ENCODE measurements around the gene SLC22A23.
A peak's percentile ranks its signal among the peaks of the same experiment; 100 is the strongest.

The SLC22A23 gene

GRCh38 chr6:3471711-3472110 lies 14.9 kb upstream of the SLC22A23 start:
- 96 to 98% methylated on average over 3 of the region's 3 CpGs for WGBS, 2 experiments
- H3K9me3 ChIP-seq (ENCODE audit: control insufficient read depth, low read length), result no peaks in the 10 kb centered on the region
- no peaks in the 10 kb centered on the region for H3K27me3 ChIP-seq (ENCODE audit: control insufficient read depth, insufficient read depth, low read length, poor library complexity, severe bottlenecking)
- no peak overlapping the region for H3K27ac ChIP-seq (ENCODE audit: insufficient read depth, low read depth, low read length, poor library complexity, severe bottlenecking)
- no peaks in the 10 kb centered on the region for H3K4me1 ChIP-seq (ENCODE audit: control insufficient read depth, insufficient read depth, low read length)
- no peak overlapping the region for H3K4me3 ChIP-seq (ENCODE audit: insufficient read depth, low read depth, low read length)
- H3K36me3 ChIP-seq (ENCODE audit: control insufficient read depth, insufficient read depth, low read length), result no peaks in the 10 kb centered on the region

- Histone ChIP-seq H3K4me3 (ENCODE audit: insufficient read depth, low read depth, low read length) (no peak overlapping the region), H3K4me1 (ENCODE audit: control insufficient read depth, insufficient read depth, low read length) (no peaks in the 10 kb centered on the region), H3K27ac (ENCODE audit: insufficient read depth, low read depth, low read length, poor library complexity, severe bottlenecking) (no peak overlapping the region), H3K36me3 (ENCODE audit: control insufficient read depth, insufficient read depth, low read length) (no peaks in the 10 kb centered on the region), H3K9me3 (ENCODE audit: control insufficient read depth, low read length) (no peaks in the 10 kb centered on the region), H3K27me3 (ENCODE audit: control insufficient read depth, insufficient read depth, low read length, poor library complexity, severe bottlenecking) (no peaks in the 10 kb centered on the region)
- 93 to 98% methylated on average over 5 of the region's 5 CpGs for WGBS, 2 experiments
These were observed 14.4 kb upstream of the SLC22A23 start for GRCh38 chr6:3471286-3471685.

GRCh38 chr6:3468585-3468984 lies 11.7 kb upstream of the SLC22A23 start:
- Histone ChIP-seq H3K4me1 (ENCODE audit: control insufficient read depth, insufficient read depth, low read length) (no peaks in the 10 kb centered on the region), H3K9me3 (ENCODE audit: control insufficient read depth, low read length) (no peaks in the 10 kb centered on the region), H3K27ac (ENCODE audit: insufficient read depth, low read depth, low read length, poor library complexity, severe bottlenecking) (no peak overlapping the region), H3K36me3 (ENCODE audit: control insufficient read depth, insufficient read depth, low read length) (no peaks in the 10 kb centered on the region), H3K27me3 (ENCODE audit: control insufficient read depth, insufficient read depth, low read length, poor library complexity, severe bottlenecking) (no peaks in the 10 kb centered on the region), H3K4me3 (ENCODE audit: insufficient read depth, low read depth, low read length) (no peak overlapping the region)
- WGBS, 2 experiments, result 94 to 95% methylated on average over 9 of the region's 9 CpGs

GRCh38 chr6:3467996-3468395 lies 11.1 kb upstream of the SLC22A23 start:
- Histone ChIP-seq H3K27ac (ENCODE audit: insufficient read depth, low read depth, low read length, poor library complexity, severe bottlenecking) (no peak overlapping the region), H3K9me3 (ENCODE audit: control insufficient read depth, low read length) (no peaks in the 10 kb centered on the region), H3K4me1 (ENCODE audit: control insufficient read depth, insufficient read depth, low read length) (no peaks in the 10 kb centered on the region), H3K36me3 (ENCODE audit: control insufficient read depth, insufficient read depth, low read length) (no peaks in the 10 kb centered on the region), H3K27me3 (ENCODE audit: control insufficient read depth, insufficient read depth, low read length, poor library complexity, severe bottlenecking) (no peaks in the 10 kb centered on the region), H3K4me3 (ENCODE audit: insufficient read depth, low read depth, low read length) (no peak overlapping the region)
- WGBS, 2 experiments, result 100% methylated on average over 1 of the region's 1 CpG; no CpG with 5 or more reads in 1 of the 2 experiments

- Histone ChIP-seq H3K4me3 (ENCODE audit: insufficient read depth, low read depth, low read length) (no peak overlapping the region), H3K27ac (ENCODE audit: insufficient read depth, low read depth, low read length, poor library complexity, severe bottlenecking) (no peak overlapping the region), H3K27me3 (ENCODE audit: control insufficient read depth, insufficient read depth, low read length, poor library complexity, severe bottlenecking) (no peaks in the 10 kb centered on the region), H3K4me1 (ENCODE audit: control insufficient read depth, insufficient read depth, low read length) (no peaks in the 10 kb centered on the region), H3K36me3 (ENCODE audit: control insufficient read depth, insufficient read depth, low read length) (no peaks in the 10 kb centered on the region), H3K9me3 (ENCODE audit: control insufficient read depth, low read length) (no peaks in the 10 kb centered on the region)
- WGBS, 2 experiments, result 87 to 90% methylated on average over 6 of the region's 6 CpGs
These were observed 9.8 kb upstream of the SLC22A23 start for GRCh38 chr6:3466488-3467219.

GRCh38 chr6:3460253-3460652 lies 3.4 kb upstream of the SLC22A23 start:
- Histone ChIP-seq H3K27me3 (ENCODE audit: control insufficient read depth, insufficient read depth, low read length, poor library complexity, severe bottlenecking) (peaks cover 34% of the 10 kb centered on the region), H3K27ac (ENCODE audit: insufficient read depth, low read depth, low read length, poor library complexity, severe bottlenecking) (no peak overlapping the region), H3K36me3 (ENCODE audit: control insufficient read depth, insufficient read depth, low read length) (no peaks in the 10 kb centered on the region), H3K9me3 (ENCODE audit: control insufficient read depth, low read length) (no peaks in the 10 kb centered on the region), H3K4me3 (ENCODE audit: insufficient read depth, low read depth, low read length) (no peak overlapping the region), H3K4me1 (ENCODE audit: control insufficient read depth, insufficient read depth, low read length) (peaks cover 14% of the 10 kb centered on the region)
- 74 to 85% methylated on average over 1 of the region's 1 CpG for WGBS, 2 experiments

GRCh38 chr6:3458706-3459421 lies 2.0 kb upstream of the SLC22A23 start:
- peaks cover 48% of the 10 kb centered on the region for H3K27me3 ChIP-seq (ENCODE audit: control insufficient read depth, insufficient read depth, low read length, poor library complexity, severe bottlenecking)
- WGBS, 2 experiments, result 47 to 51% methylated on average over 6 of the region's 6 CpGs
- no peaks in the 10 kb centered on the region for H3K36me3 ChIP-seq (ENCODE audit: control insufficient read depth, insufficient read depth, low read length)
- no peaks in the 10 kb centered on the region for H3K9me3 ChIP-seq (ENCODE audit: control insufficient read depth, low read length)
- no peak overlapping the region for H3K27ac ChIP-seq (ENCODE audit: insufficient read depth, low read depth, low read length, poor library complexity, severe bottlenecking)
- H3K4me1 ChIP-seq (ENCODE audit: control insufficient read depth, insufficient read depth, low read length), result peaks cover 24% of the 10 kb centered on the region
- H3K4me3 ChIP-seq (ENCODE audit: insufficient read depth, low read depth, low read length), result no peak overlapping the region

GRCh38 chr6:3457710-3458602 lies 1.1 kb upstream of the SLC22A23 start:
- peaks cover 24% of the 10 kb centered on the region for H3K4me1 ChIP-seq (ENCODE audit: control insufficient read depth, insufficient read depth, low read length)
- H3K9me3 ChIP-seq (ENCODE audit: control insufficient read depth, low read length), result no peaks in the 10 kb centered on the region
- WGBS, 2 experiments, result 16 to 22% methylated on average over 28 to 29 of the region's 29 CpGs
- peaks cover 55% of the 10 kb centered on the region for H3K27me3 ChIP-seq (ENCODE audit: control insufficient read depth, insufficient read depth, low read length, poor library complexity, severe bottlenecking)
- no peak overlapping the region for H3K27ac ChIP-seq (ENCODE audit: insufficient read depth, low read depth, low read length, poor library complexity, severe bottlenecking)
- no peaks in the 10 kb centered on the region for H3K36me3 ChIP-seq (ENCODE audit: control insufficient read depth, insufficient read depth, low read length)
- H3K4me3 ChIP-seq (ENCODE audit: insufficient read depth, low read depth, low read length), result peak overlapping the region; percentile 47

- Histone ChIP-seq H3K27me3 (ENCODE audit: control insufficient read depth, insufficient read depth, low read length, poor library complexity, severe bottlenecking) (peaks cover 59% of the 10 kb centered on the region), H3K4me3 (ENCODE audit: insufficient read depth, low read depth, low read length) (peak overlapping the region; percentile 47), H3K27ac (ENCODE audit: insufficient read depth, low read depth, low read length, poor library complexity, severe bottlenecking) (no peak overlapping the region), H3K9me3 (ENCODE audit: control insufficient read depth, low read length) (no peaks in the 10 kb centered on the region), H3K4me1 (ENCODE audit: control insufficient read depth, insufficient read depth, low read length) (peaks cover 24% of the 10 kb centered on the region), H3K36me3 (ENCODE audit: control insufficient read depth, insufficient read depth, low read length) (no peaks in the 10 kb centered on the region)
- 0% methylated on average over 89 of the region's 89 CpGs for WGBS, 2 experiments
These were observed 404 bp downstream of the SLC22A23 start for GRCh38 chr6:3456395-3456897.

Data from ectodermal cell (in vitro differentiated cells).